ENCODE data around the gene ZNF423.
"Not testable (repeated sequence)": the region's sequence is repeated elsewhere in the genome, so short reads cannot be mapped to it uniquely, and the experiment has no call there.

The ZNF423 gene

GRCh38 chr16:49855822-49856671 is at the start of gene ZNF423:
ZNF423 (minus strand) TSS chr16:49856112; CDS start chr16:49855774, 338 bp downstream.
- DNase-seq (ENCODE audit: low spot score) (no peak), FAIRE-seq (no peak)

GRCh38 chr16:49904348-49905062 is 48.6 kb upstream of the ZNF423 start:
- FAIRE-seq (no peak), DNase-seq (ENCODE audit: low spot score) (no peak)

GRCh38 chr16:49902908-49903307 is 47.0 kb upstream of the ZNF423 start:
- FAIRE-seq (no peak), DNase-seq (ENCODE audit: low spot score) (no peak)

- FAIRE-seq (no peak), DNase-seq (ENCODE audit: low spot score) (no peak)
Measured at GRCh38 chr16:49901711-49902110, 45.8 kb upstream of the ZNF423 start.

GRCh38 chr16:49900875-49901274 is 45.0 kb upstream of the ZNF423 start:
- DNase-seq (ENCODE audit: low spot score) (no peak), FAIRE-seq (no peak)

GRCh38 chr16:49899991-49900695 is 44.2 kb upstream of the ZNF423 start:
- DNase-seq (ENCODE audit: low spot score) (no peak), FAIRE-seq (no peak)

- DNase-seq (ENCODE audit: low spot score): no peak
- no peak for FAIRE-seq
Measured at GRCh38 chr16:49896447-49896964, 40.6 kb upstream of the ZNF423 start.

GRCh38 chr16:49890876-49891275 is 35.0 kb upstream of the ZNF423 start:
- DNase-seq (ENCODE audit: low spot score): no peak
- FAIRE-seq: no peak

GRCh38 chr16:49889725-49890397 is 33.9 kb upstream of the ZNF423 start:
- DNase-seq (ENCODE audit: low spot score): no peak
- no peak for FAIRE-seq

- FAIRE-seq: no peak
Measured at GRCh38 chr16:49886554-49887094, 30.7 kb upstream of the ZNF423 start.

GRCh38 chr16:49884033-49885015 is 28.4 kb upstream of the ZNF423 start:
- DNase-seq (ENCODE audit: low spot score) (no peak), FAIRE-seq (no peak)

More at GRCh38 chr16:49886554-49887094, 30.7 kb upstream of the ZNF423 start:
- no peak for DNase-seq (ENCODE audit: low spot score)

GRCh38 chr16:49883076-49884014 is 27.4 kb upstream of the ZNF423 start:
- no peak for FAIRE-seq
- no peak for DNase-seq (ENCODE audit: low spot score)

GRCh38 chr16:49881890-49882289 is 26.0 kb upstream of the ZNF423 start:
- no peak for FAIRE-seq

GRCh38 chr16:49878540-49878939 is 22.6 kb upstream of the ZNF423 start:
- not testable (repeated sequence) for FAIRE-seq; DNase-seq (ENCODE audit: low spot score)

More at GRCh38 chr16:49881890-49882289, 26.0 kb upstream of the ZNF423 start:
- no peak for DNase-seq (ENCODE audit: low spot score)

- FAIRE-seq (no peak), DNase-seq (ENCODE audit: low spot score) (no peak)
Measured at GRCh38 chr16:49876716-49877129, 20.8 kb upstream of the ZNF423 start.

GRCh38 chr16:49875806-49876715 is 20.1 kb upstream of the ZNF423 start:
- no peak for FAIRE-seq
- no peak for DNase-seq (ENCODE audit: low spot score)

GRCh38 chr16:49874613-49875237 is 18.8 kb upstream of the ZNF423 start:
- FAIRE-seq (no peak), DNase-seq (ENCODE audit: low spot score) (no peak)
